Activated CD8-positive, alpha-beta memory T cell treated with anti-CD3 and anti-CD28 coated beads, Interleukin-2, amount 50 U/mL, for 4 hours (primary cell): ENCODE data around the gene TEDC1.

ENCODE experiments used
- DNase-seq: peaks from one replicate; pipeline ENCODE4 v3.0.0-alpha.2; 2020

The TEDC1 gene

GRCh38 chr14:105458010-105458409 lies 33.0 kb upstream of the TEDC1 start:
- DNase-seq: no peak

- DNase-seq: no peak
Measured at GRCh38 chr14:105458571-105458970, 32.5 kb upstream of the TEDC1 start.

- DNase-seq: no peak
Measured at GRCh38 chr14:105460116-105460515, 30.9 kb upstream of the TEDC1 start.

GRCh38 chr14:105460616-105461015 lies 30.4 kb upstream of the TEDC1 start:
- DNase-seq: no peak

- no peak for DNase-seq
Measured at GRCh38 chr14:105461903-105462302, 29.1 kb upstream of the TEDC1 start.

GRCh38 chr14:105464501-105464900 lies 26.5 kb upstream of the TEDC1 start:
- DNase-seq: no peak

- no peak for DNase-seq
Measured at GRCh38 chr14:105465209-105466031, 25.6 kb upstream of the TEDC1 start.

- no peak for DNase-seq
Measured at GRCh38 chr14:105466531-105467248, 24.4 kb upstream of the TEDC1 start.

GRCh38 chr14:105467249-105467941 lies 23.7 kb upstream of the TEDC1 start:
- DNase-seq: no peak

- DNase-seq: no peak
Measured at GRCh38 chr14:105467942-105468471, 23.0 kb upstream of the TEDC1 start.

- DNase-seq: no peak
Measured at GRCh38 chr14:105468621-105469241, 22.3 kb upstream of the TEDC1 start.

GRCh38 chr14:105469456-105470349 lies 21.3 kb upstream of the TEDC1 start:
- DNase-seq: no peak

- no peak for DNase-seq
Measured at GRCh38 chr14:105470350-105471296, 20.4 kb upstream of the TEDC1 start.

GRCh38 chr14:105471297-105471821 lies 19.7 kb upstream of the TEDC1 start:
- DNase-seq: no peak

- no peak for DNase-seq
Measured at GRCh38 chr14:105471823-105472485, 19.1 kb upstream of the TEDC1 start.

GRCh38 chr14:105472486-105472991 lies 18.5 kb upstream of the TEDC1 start:
- DNase-seq: no peak

- no peak for DNase-seq
Measured at GRCh38 chr14:105473033-105473676, 17.9 kb upstream of the TEDC1 start.

GRCh38 chr14:105473677-105474482 lies 17.2 kb upstream of the TEDC1 start:
- DNase-seq: peak; percentile 66
